GM18505 (cell line): ENCODE measurements around the gene ASIC2.

Experiments used
- ATAC-seq: cut with Tn5 transposase; IDR thresholded peaks from one replicate; pipeline ENCODE4 v1.9.1; 2021; ENCODE audit not compliant: unreplicated experiment
- POLR2A ChIP-seq: IDR thresholded peaks from 4 replicates; pipeline ENCODE4 v1.6.1; 2011; ENCODE audit warnings: borderline replicate concordance; ENCODE audit not compliant: insufficient read depth, insufficient read length; ENCODE audit errors: extremely low read depth

The ASIC2 gene

DNA sequence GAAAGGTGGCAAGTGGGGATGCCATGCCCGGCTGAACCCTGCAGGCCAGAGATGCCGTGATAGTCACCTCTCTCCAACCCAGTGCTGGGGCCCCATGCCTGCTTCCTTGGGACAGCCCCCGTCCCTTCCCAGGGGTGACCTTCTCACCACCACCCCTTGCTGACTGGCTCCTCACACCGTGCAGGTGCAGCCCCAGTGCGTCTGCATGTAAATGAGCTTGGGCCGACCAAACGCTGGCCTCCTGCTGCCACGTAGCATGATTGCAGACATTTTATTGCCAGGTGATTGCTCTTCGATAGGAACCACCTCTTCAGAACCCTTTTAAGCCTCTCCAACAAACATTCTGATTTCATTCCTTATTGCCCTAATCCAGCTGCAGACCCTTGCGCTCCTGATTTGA is 32.5 kb downstream of the ASIC2 start:
- TF ChIP-seq POLR2A = no peak
- ATAC-seq = no peak

DNA sequence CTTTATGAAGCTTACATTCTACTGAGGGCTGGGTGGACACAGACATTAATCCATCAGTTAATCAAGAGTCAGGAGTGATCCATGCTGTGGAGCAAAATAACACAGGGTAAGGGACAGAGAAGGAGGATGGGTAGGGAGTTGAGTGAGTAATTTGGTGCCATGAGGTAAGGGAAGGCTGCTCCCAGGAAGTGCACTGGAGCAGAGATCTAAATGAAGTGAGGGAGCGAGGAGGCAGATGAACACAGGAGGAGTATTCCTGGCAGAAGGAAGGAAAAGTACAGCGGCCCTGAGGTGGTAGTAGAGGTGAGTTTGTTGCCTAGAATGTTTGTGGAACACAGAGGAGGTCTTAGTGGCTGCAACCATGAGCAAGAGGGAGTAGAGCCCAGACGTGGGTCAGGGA is 34.8 kb downstream of the ASIC2 start:
- ATAC-seq = no peak
- no peak for TF ChIP-seq POLR2A

DNA sequence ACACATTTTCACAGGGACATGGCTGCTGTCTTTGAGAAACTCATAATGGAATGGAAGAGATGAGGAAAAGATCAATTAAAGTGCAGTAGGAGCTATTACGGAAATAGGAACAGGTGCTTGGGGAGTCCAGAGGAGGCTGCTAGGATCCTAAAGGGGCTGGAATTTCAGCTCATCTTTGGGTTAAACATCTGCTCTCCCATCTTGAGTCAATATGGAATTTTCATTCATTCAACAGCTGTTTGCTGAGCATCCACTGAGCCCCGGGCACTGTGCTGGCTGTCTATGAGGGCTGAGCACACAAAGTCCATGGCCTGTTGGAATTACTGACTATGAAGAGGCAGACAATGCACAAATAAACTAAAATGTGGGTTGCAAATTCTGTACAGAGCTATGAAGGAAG is 47.9 kb downstream of the ASIC2 start:
- no peak for TF ChIP-seq POLR2A
- ATAC-seq = no peak

DNA sequence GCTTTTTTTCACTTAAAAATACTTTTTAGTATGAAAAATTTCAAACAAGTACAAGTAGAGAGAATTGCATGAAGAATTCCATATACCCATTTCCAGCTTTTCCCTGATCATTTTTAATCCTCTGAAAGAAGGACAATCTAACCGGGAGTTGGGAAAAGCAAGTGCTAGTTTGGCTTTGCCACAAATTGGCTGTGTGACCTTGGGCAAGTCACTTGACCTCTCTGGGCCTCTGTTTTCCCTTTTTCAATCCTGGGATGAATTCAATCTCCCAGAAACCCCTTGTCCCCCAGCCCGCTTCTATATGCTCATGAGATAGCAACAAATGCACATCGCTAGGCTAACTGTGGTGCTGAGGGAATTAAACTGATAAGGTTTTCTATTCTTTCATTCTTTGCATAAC is 49.4 kb downstream of the ASIC2 start:
- TF ChIP-seq POLR2A = no peak
- ATAC-seq = no peak

DNA sequence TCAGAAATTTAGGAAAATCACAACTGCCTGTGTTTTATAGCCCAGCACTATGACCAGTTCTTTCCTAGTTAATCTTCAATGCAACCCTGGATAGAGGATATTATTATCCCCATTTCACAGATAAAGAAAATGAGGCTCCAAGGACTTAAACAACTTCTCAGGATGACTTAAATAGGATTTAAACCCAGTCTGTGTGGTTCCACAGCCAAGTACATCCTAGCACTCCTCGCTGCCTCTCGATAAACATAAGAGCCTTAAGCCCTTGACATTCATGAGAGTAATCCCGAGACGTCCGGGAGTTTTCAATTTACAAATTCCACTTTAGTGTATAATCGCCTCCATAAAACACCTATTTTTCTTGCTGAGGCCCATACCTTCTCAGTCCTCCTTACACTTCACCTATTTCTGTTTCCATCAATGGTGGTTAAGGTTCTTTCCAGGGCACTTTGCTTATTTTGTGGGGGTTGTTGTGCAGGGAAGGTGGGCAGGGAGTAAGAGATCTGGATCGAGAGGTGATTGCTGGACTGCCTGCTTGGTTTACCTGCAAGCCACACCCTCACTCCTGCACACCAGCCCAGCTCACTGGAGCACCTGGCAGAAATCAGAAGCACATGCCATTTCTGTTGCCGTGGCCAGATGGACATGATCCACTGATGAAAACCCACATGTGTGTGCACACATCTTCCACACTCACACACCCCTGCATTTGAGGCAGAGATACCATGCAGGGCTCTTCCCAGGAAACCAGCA is 50.5 kb downstream of the ASIC2 start:
- ATAC-seq = no peak
- TF ChIP-seq POLR2A = no peak

DNA sequence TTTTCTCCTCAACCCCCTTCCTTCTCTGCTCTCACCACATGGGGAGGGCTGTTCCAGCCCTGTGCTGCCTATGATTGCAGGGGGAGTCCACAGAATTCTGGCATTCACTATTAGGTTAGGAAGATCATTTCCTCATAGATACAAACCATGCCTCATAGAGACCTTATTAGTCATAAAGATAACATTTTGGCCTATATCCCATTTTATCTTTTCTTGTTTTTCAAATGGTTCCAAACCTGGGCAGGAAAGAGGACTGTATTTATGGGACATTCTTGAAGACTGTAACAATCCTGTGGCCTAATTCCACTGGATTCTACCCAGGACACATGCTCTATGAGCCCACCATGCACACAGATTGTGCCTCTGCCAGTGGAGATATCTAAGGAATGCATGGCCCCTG is 51.7 kb downstream of the ASIC2 start:
- ATAC-seq = no peak
- no peak for TF ChIP-seq POLR2A

DNA sequence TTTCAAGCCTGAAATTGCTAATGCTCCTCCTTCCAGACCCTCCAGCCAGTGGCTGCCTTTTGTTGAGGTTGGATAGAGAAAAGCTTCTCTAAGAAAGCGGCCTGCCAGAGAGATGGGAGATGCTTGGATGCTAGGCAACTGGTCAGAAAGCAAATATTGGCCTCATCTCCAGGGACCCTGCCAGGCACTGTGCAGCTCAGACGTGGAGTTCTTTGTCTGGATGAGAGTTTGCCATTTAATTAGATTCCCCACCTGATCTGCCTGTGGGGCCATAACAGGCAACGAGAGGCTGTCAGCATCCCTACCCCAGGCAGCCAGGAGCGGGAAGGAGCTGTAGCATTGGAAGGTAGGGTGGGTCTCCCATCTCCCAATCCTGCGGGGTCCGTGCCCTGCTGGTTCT is 52.7 kb downstream of the ASIC2 start:
- no peak for TF ChIP-seq POLR2A
- no peak for ATAC-seq

DNA sequence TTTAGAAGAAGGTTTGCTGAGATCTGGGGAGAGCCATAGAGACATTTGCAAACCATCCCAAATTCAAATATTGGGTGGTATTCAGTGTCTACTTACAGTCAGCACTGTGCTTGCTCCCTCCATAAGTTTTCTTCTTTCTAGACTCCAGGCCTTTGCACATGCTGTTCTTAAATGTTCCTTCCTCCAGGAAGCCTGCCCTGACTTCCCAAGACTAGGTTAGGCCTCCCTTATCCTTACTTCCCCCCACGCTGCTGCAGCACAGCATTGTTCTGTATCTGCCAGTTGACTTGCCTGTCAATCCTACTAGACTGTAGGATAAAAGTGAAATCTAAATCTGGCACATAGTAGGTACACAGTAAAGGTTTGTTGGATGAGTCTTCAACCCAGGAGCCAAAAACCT is 53.4 kb downstream of the ASIC2 start:
- ATAC-seq = no peak
- TF ChIP-seq POLR2A = no peak

DNA sequence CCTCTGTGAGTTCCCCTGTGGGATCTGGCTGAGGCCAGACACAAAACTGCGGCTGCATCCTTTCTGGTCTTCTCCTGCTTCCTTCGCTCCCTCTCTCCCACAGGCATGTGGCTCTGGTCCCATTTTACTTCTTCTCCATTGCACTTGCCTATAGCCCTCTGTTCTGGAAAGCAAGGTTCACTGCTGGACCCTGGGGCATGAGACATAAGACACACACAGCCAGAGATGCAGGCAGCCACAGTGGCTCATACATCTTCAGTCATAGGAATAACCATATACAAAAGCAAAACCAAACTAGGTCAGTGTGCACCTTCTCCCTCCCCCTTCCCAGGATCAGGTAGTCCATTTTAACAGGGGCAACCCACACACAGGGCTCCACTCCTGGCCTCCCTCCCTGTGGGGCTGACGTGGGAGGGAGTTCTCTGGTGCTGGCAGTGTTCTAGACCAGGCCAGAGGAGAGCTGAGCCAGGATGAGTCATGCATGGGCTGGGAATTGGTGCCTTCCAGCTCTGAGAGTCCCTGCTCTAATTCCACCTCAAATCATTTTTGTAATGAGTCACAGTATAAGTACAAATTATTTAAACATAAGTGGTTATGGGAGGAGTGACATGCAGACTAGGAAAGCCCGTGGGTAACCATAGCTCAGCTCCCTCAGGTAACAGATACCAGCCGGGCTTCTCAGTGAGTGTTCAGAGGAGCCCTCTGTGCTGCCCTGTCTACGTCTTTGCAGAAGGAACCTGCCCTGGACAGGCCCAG is 58.0 kb downstream of the ASIC2 start:
- no peak for TF ChIP-seq POLR2A
- ATAC-seq = no peak

DNA sequence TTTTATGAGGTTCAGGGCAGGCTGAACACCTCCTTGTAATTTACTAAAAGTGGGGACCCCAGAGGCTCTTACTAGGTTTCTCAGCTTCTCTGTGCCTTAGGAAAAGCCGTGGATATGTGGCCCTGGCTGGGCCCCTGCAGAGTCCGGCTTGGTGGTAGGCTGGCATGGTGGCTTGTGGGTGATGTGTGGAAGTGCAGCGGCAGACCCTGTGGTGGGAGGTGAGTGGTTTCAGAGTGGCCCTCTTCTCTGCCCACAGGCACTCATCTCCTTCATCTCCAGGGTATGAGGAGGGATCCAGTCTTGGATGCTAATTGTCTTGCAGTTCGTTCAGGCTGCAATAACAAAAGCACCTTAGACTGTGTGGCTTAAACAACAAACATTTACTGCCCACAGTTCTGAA is 58.9 kb downstream of the ASIC2 start:
- no peak for ATAC-seq
- TF ChIP-seq POLR2A = no peak

DNA sequence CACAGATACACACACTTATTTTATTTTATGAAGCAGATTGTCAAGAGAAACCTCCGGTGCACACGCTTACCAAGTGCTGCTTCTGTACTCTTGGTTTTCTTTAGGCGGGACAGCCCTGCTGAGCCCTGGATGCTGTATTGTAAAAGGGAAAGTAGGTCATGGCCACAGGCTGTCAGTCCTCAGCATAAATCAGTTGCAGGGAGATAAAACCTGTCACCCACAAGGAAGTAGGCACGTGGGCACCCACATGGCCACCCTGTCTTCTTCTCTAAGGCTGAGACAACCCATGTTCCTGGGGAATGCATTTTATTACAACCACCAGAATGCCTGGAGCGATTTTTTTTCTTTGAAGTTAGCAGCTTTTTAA is 59.3 kb downstream of the ASIC2 start:
- TF ChIP-seq POLR2A = no peak
- ATAC-seq = no peak

DNA sequence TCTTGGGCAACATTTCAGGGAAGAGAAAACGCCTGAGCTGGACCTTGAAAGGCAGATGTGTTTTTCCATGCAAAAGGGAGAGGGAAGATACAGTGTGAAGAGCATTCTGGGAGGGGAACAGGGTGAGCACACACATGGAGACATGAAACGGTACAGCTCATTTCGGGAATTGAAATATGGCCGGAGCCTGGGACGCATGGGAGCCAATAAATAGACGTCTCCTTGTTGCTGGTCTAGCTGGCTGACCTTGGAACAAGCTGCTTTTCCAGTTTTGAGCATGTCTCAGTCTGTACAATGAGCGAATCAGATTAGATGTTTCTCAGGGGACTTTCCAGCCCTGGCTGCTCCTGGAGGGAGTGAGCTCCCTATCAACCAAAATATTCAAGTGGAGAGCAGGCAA is 63.6 kb downstream of the ASIC2 start:
- ATAC-seq = no peak
- no peak for TF ChIP-seq POLR2A

DNA sequence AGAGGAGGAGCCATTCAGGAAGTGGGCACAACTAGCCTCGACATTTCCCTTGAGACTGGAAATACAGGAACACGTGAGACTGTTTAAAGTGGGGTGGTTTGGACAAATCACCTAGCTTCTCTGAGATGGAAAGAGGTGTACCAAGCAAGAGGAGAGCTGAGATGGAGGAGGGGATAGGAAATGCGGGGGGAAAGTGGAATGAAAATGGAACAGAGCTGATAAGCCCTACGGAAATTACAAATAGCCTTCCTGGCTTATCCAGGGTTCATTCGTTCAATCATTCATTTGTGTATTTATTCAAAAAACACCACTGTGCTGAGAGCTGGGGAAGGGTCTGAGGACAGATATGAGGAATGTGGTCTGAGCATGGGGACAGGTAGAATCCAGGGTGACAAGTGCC is 64.1 kb downstream of the ASIC2 start:
- no peak for TF ChIP-seq POLR2A

DNA sequence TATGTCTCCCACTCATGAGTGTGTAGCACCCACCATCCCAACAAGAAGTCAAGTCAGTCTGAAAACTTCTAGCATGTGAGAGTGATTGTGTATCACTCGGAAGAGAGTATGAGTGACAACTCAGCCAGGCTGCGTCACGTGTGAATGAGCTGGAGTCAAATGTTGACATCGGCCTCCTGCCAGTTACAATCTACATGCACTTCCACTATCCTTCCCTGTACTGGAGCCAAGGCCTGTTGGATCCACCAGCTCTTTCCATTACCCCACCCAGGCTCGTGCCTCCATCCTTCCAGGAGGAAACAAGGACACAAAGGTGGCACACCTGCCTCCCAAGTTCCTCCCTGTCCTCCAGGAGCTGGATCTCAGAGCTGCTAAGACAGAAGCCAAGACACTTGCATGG is 64.5 kb downstream of the ASIC2 start:
- TF ChIP-seq POLR2A = no peak

More for the DNA sequence above, 64.1 kb downstream of the ASIC2 start:
- ATAC-seq = no peak

More for the DNA sequence above, 64.5 kb downstream of the ASIC2 start:
- ATAC-seq = no peak
